Adrenal gland (tissue), 5 donors: ENCODE results near the gene AQP1.

Source experiments
- POLR2A ChIP-seq, 2 donors: fragments of 450-650 bp; IDR thresholded peaks; one replicate each; pipeline ENCODE4 v1.6.1; 2017; ENCODE audit warnings: antibody characterized with exemption in 2 of 2, mild to moderate bottlenecking in 2 of 2, moderate library complexity in 1 of 2
- TF ChIP-seq, protein P1 (sequence below), 6 experiments: fragments of 450-650 bp in 4 of 6; fragments of 200-600 bp in 2 of 6; sonication (generic) in 1 of 6; IDR thresholded peaks; 1 replicate in 5 of 6; 2 replicates in 1 of 6; pipeline versions ENCODE4 v1.5.1 to v1.8.0; 2016 to 2021; ENCODE audit warnings: antibody characterized with exemption in 6 of 6, mild to moderate bottlenecking in 2 of 6, moderate library complexity in 1 of 6
- donor health status: DM: no; HTN: no; CAD: no.

GRCh38 chr7:30866939-30867338, 44.7 kb upstream of the AQP1 start:
- TF ChIP-seq, protein P1, sequence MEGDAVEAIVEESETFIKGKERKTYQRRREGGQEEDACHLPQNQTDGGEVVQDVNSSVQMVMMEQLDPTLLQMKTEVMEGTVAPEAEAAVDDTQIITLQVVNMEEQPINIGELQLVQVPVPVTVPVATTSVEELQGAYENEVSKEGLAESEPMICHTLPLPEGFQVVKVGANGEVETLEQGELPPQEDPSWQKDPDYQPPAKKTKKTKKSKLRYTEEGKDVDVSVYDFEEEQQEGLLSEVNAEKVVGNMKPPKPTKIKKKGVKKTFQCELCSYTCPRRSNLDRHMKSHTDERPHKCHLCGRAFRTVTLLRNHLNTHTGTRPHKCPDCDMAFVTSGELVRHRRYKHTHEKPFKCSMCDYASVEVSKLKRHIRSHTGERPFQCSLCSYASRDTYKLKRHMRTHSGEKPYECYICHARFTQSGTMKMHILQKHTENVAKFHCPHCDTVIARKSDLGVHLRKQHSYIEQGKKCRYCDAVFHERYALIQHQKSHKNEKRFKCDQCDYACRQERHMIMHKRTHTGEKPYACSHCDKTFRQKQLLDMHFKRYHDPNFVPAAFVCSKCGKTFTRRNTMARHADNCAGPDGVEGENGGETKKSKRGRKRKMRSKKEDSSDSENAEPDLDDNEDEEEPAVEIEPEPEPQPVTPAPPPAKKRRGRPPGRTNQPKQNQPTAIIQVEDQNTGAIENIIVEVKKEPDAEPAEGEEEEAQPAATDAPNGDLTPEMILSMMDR (IDR thresholded peaks at IDR 0.05): no peak
- no peak for TF ChIP-seq POLR2A (IDR thresholded peaks at IDR 0.05)
